GM12878 (cell line): ENCODE data around the gene FKBP15. TPM values are rescaled to one million over a fixed set of nuclear protein-coding genes. Genes with fewer than 3 reads are reported as not detected.

Experiments
- ATAC-seq: fragments of 200-7000 bp; cut with Tn5 transposase; 3 replicates; pipeline ENCODE4 v1.9.1; 2020; ENCODE audit warnings: mild to moderate bottlenecking, moderate library complexity
- BruUV-seq: library from RNA; stranded (reverse); fragments of 400-500 nt; replicated peaks from 2 replicates; lab custom pipeline; 2021; lab: Mats Ljungman, UMichigan
- CTCF ChIA-PET: fragments of 300-600 bp; sonication (Branson Sonifier 250); formaldehyde crosslinking; extraction: SDS; loops from one replicate; lab custom pipeline; 2021; ENCODE audit warnings: inconsistent platforms; lab: Yijun Ruan, JAX
- POLR2A ChIA-PET: fragments of 350-600 bp; formaldehyde crosslinking; extraction: SDS; loops from one replicate; lab custom pipeline; 2021; ENCODE audit warnings: inconsistent platforms; lab: Charles Lee
- RAD21 ChIA-PET: fragments of 300-600 bp; sonication (Branson Sonifier 250); formaldehyde crosslinking; loops from one replicate; lab custom pipeline; 2023; ENCODE audit warnings: antibody characterized with exemption; ENCODE audit not compliant: unreplicated experiment; lab: Charles Lee
- SMC1A ChIA-PET: fragments of 300-600 bp; sonication (Branson Sonifier 250); formaldehyde crosslinking; loops from one replicate; lab custom pipeline; 2023; ENCODE audit not compliant: unreplicated experiment, uncharacterized antibody; lab: Charles Lee
- DNase-seq: peaks from one replicate; pipeline ENCODE4 v3.0.0-alpha.2; 2011; ENCODE audit warnings: low read depth, low spot score
- FAIRE-seq: peaks from 3 replicates; lab custom pipeline; 2011; peaks lifted over from hg19 to GRCh38; lab: Jason Lieb, UNC
- H2AFZ ChIP-seq: 2 replicates; pipeline ENCODE4 v1.6.0; 2011; ENCODE audit warnings: low read depth, low read length, control low read depth; ENCODE audit not compliant: control insufficient read depth
- H3K27ac ChIP-seq: 2 replicates; pipeline ENCODE4 v1.5.1; 2011; ENCODE audit warnings: control low read depth; ENCODE audit not compliant: control insufficient read depth, insufficient read depth
- H3K27me3 ChIP-seq, 2 experiments: replicated peaks in 1 of 2; 2 replicates each; pipeline versions ENCODE4 v1.6.0 to v1.6.1; 2011; ENCODE audit warnings: low read length in 1 of 2; ENCODE audit not compliant: control insufficient read depth in 2 of 2, insufficient read depth in 2 of 2
- H3K36me3 ChIP-seq, 2 experiments: 2 replicates each; pipeline ENCODE4 v1.5.1; 2011; ENCODE audit warnings: low read length in 1 of 2; ENCODE audit not compliant: control insufficient read depth in 2 of 2, insufficient read depth in 2 of 2
- H3K4me1 ChIP-seq: 2 replicates; pipeline ENCODE4 v1.6.1; 2011; ENCODE audit warnings: mild to moderate bottlenecking, low read length, moderate library complexity, mixed read lengths; ENCODE audit not compliant: control insufficient read depth, insufficient read depth
- H3K4me2 ChIP-seq: 2 replicates; pipeline ENCODE4 v1.6.0; 2011; ENCODE audit warnings: control low read depth; ENCODE audit not compliant: control insufficient read depth, insufficient read depth
- H3K4me3 ChIP-seq: fragments of 200-600 bp; sonication (generic); 2 replicates; pipeline ENCODE4 v1.5.1; 2016
- H3K79me2 ChIP-seq: 2 replicates; pipeline ENCODE4 v1.6.0; 2011; ENCODE audit warnings: low read length; ENCODE audit not compliant: control insufficient read depth, insufficient read depth
- H3K9ac ChIP-seq: 2 replicates; pipeline ENCODE4 v1.8.0; 2011; ENCODE audit warnings: low read length, control low read depth, mixed read lengths; ENCODE audit not compliant: control insufficient read depth, insufficient read depth
- H3K9me3 ChIP-seq: replicated peaks from 3 replicates; pipeline ENCODE4 v1.5.1; 2011; ENCODE audit warnings: mild to moderate bottlenecking, low read length; ENCODE audit not compliant: control insufficient read depth, insufficient read depth
- H4K20me1 ChIP-seq: 2 replicates; pipeline ENCODE4 v1.6.0; 2011; ENCODE audit not compliant: control insufficient read depth, insufficient read depth
- BHLHE40 ChIP-seq, 2 experiments: fragments of 450-650 bp in 1 of 2; IDR thresholded peaks; 2 replicates each; pipeline ENCODE4 v1.6.1; 2011 to 2017; ENCODE audit warnings: low read depth in 2 of 2, borderline replicate concordance in 1 of 2, improper control_type of control experiment in 1 of 2, low read length in 1 of 2, mild to moderate bottlenecking in 1 of 2
- CBX3 ChIP-seq: fragments of 200-600 bp; sonication (generic); IDR thresholded peaks from 2 replicates; pipeline ENCODE4 v1.6.1; 2016; ENCODE audit warnings: low read depth, borderline replicate concordance
- CEBPB ChIP-seq, 2 experiments: fragments of 150-350 bp in 1 of 2; IDR thresholded peaks; 2 replicates each; pipeline ENCODE4 v1.6.1; 2012 to 2014; ENCODE audit warnings: low read depth in 2 of 2, low read length in 2 of 2, borderline replicate concordance in 1 of 2, inconsistent platforms in 1 of 2
- EP300 ChIP-seq, 2 experiments: fragments of 150-350 bp in 1 of 2; IDR thresholded peaks; 2 replicates each; pipeline ENCODE4 v1.6.1; 2011 to 2012; ENCODE audit warnings: low read depth in 2 of 2, low read length in 2 of 2, borderline replicate concordance in 1 of 2, improper control_type of control experiment in 1 of 2, inconsistent platforms in 1 of 2; ENCODE audit not compliant: control insufficient read depth in 1 of 2
- ESRRA ChIP-seq: IDR thresholded peaks from 2 replicates; pipeline ENCODE4 v1.6.1; 2012; ENCODE audit warnings: mild to moderate bottlenecking, low read length, improper control_type of control experiment
- GATAD2B ChIP-seq: fragments of 450-650 bp; conservative IDR thresholded peaks from 2 replicates; pipeline ENCODE4 v1.6.1; 2017; ENCODE audit warnings: low read depth, mild to moderate bottlenecking, moderate library complexity
- HDAC2 ChIP-seq: fragments of 200-600 bp; sonication (generic); IDR thresholded peaks from 2 replicates; pipeline ENCODE4 v1.6.1; 2017
- IRF4 ChIP-seq: IDR thresholded peaks from 2 replicates; pipeline ENCODE4 v1.6.1; 2011; ENCODE audit warnings: low read depth, low read length
- MTA2 ChIP-seq: fragments of 450-650 bp; IDR thresholded peaks from 2 replicates; pipeline ENCODE4 v1.6.1; 2016; ENCODE audit warnings: low read depth, mild to moderate bottlenecking, moderate library complexity
- NR2C1 ChIP-seq: fragments of 450-650 bp; IDR thresholded peaks from 2 replicates; pipeline ENCODE4 v1.6.1; 2017; ENCODE audit warnings: antibody characterized with exemption, mild to moderate bottlenecking, moderate library complexity
- PAX5 ChIP-seq: IDR thresholded peaks from 2 replicates; pipeline ENCODE4 v1.6.1; 2011; ENCODE audit warnings: low read depth, low read length, borderline replicate concordance
- RBBP5 ChIP-seq: fragments of 200-600 bp; sonication (generic); conservative IDR thresholded peaks from 2 replicates; pipeline ENCODE4 v1.6.1; 2016
- YY1 ChIP-seq: IDR thresholded peaks from 2 replicates; pipeline ENCODE4 v1.6.1; 2011; ENCODE audit warnings: low read depth, mild to moderate bottlenecking, low read length
- ZBED1 ChIP-seq: IDR thresholded peaks from 2 replicates; pipeline ENCODE4 v1.6.1; 2016; ENCODE audit warnings: borderline replicate concordance
- ZNF592 ChIP-seq: fragments of 450-650 bp; IDR thresholded peaks from 2 replicates; pipeline ENCODE4 v1.6.1; 2017; ENCODE audit warnings: mild to moderate bottlenecking, moderate library complexity
- ZZZ3 ChIP-seq: IDR thresholded peaks from 2 replicates; pipeline ENCODE4 v1.6.1; 2011; ENCODE audit warnings: low read depth; ENCODE audit not compliant: control insufficient read depth, insufficient read length
- WGBS: methylation state at CpG from one replicate; pipeline ENCODE4 v1.1.6; 2016; ENCODE audit warnings: low lambda C conversion rate; ENCODE audit not compliant: insufficient replicate concordance, insufficient coverage; ENCODE audit errors: missing lambda C conversion rate; 5-methylcytosine and 5-hydroxymethylcytosine counted together
- in situ Hi-C: fragments of 300-500 bp; cut with MboI; formaldehyde crosslinking; loops from 9 replicates; pipeline ENCODE4 v1.14.3; 2018; ENCODE audit warnings: mixed read lengths
- intact Hi-C: fragments of 100-400 bp; cut with micrococcal nuclease; formaldehyde crosslinking; loops from one replicate; pipeline ENCODE4 v1.14.2; 2022; ENCODE audit not compliant: unreplicated experiment
- polyA plus RNA-seq, 11 experiments: library from polyadenylated mRNA; depleted of rRNA in 4 of 11; unstranded in 6 of 11; stranded (reverse) in 5 of 11; fragments of >200 nt; fragmentation: Nextera tagmentation in 4 of 11; fragmentation: Illumina TruSeq in 1 of 11; extraction: Ambion mirVana in 4 of 11; extraction: Trizol in 1 of 11; gene quantifications; 1 replicate in 1 of 11; 2 replicates in 10 of 11; pipeline versions ENCODE4 v1.2.1 to v1.2.3, GENCODE V29; 2011 to 2016; ENCODE audit warnings: inconsistent platforms in 2 of 11, missing spikeins in 2 of 11, low read depth in 1 of 11
- total RNA-seq, 4 experiments: library from RNA; depleted of rRNA in 3 of 4; stranded (reverse); fragments of >200 nt in 3 of 4; fragmentation: Illumina TruSeq in 1 of 4; extraction: Trizol in 1 of 4; gene quantifications; 2 replicates each; pipeline versions ENCODE4 v1.2.1 to v1.2.3, GENCODE V29; 2013 to 2021
- TF ChIP-seq, protein P1 (sequence below): IDR thresholded peaks from 2 replicates; pipeline ENCODE4 v1.6.1; 2012; ENCODE audit warnings: low read length, inconsistent platforms

The FKBP15 gene
- total and polyA plus RNA-seq, 10 of the 15 experiments (the other 5 are each of a cell fraction or from before 2014, with no cell fraction given), result 5.0 to 53.4 (median 21.2) TPM

DNA sequence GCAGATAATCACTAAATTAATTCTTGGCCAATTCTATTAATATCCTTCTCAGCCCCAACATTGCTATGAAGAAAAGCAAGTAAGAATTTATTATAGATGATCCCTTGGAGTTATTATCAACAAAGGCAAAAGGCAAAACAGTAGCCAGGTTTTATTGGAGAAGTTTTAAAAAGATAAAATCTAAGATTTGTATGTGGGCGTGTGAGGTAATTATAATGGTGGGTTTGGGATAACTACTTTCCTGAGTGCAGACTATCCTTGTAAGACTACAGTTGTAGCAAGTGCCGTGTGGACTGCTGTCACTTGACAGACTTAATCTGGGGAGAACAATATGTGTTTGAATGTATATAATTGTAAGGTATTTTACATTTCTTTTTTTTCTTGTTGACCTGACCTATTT, 23.5 kb upstream of the FKBP15 start (continued):
- TF ChIP-seq ZNF592, result no peak
- no peak for TF ChIP-seq HDAC2
- no peak for TF ChIP-seq RBBP5
- TF ChIP-seq ZBED1, result no peak
- no peak for TF ChIP-seq EP300 (IDR thresholded peaks at IDR 0.05; ENCODE audit: borderline replicate concordance in 1 of 2, control insufficient read depth in 1 of 2, low read depth in 2 of 2, low read length in 2 of 2)
- no peak for TF ChIP-seq GATAD2B
- no peak for TF ChIP-seq CEBPB (IDR thresholded peaks at IDR 0.05; ENCODE audit: borderline replicate concordance in 1 of 2, low read depth in 2 of 2, low read length in 2 of 2)
- TF ChIP-seq, all 136 proteins: peak for 0

DNA sequence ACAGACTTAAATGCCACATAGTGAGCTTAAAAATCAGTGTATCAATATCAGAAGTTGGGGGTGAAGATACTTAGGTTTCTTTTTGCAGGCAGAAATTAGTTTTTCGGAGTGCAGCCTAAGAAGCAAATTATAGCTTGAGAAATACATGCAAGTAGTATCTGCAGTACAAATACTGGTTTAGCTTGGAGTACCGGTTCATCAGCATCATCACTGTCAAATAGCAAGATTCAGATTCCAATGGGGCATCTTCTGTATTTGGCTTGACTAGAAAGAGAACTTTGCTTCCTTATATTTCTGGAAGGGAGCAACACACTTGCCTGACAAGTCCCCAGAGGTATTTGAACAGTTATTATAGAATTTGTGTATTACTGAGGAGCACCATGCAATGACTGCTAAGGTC, 20.1 kb upstream of the FKBP15 start:
- Histone ChIP-seq H3K79me2 (no peaks in the 10 kb centered on the region; the same call in none of the 2 replicates), H3K9me3 (no peaks in the 10 kb centered on the region), H4K20me1 (no peaks in the 10 kb centered on the region), H2AFZ (no peak overlapping the region), H3K9ac (no peak overlapping the region), H3K36me3 (no peaks in the 10 kb centered on the region), H3K4me2 (no peak overlapping the region), H3K4me1 (peaks cover 6% of the 10 kb centered on the region; the same call in 1 of the 2 replicates), H3K27ac (no peak overlapping the region), H3K27me3 (no peaks in the 10 kb centered on the region), H3K4me3 (no peak overlapping the region)
- SMC1A ChIA-PET, result interaction anchor here (1.2 to 4.4 kb wide), 2 partner anchors 20 to 67 kb away, joined by 3 to 14 read pairs; partner anchors contain the start of genes FKBP15 and SLC31A1
- CTCF ChIA-PET, result no interaction called here
- 100% methylated on average over 2 of the region's 2 CpGs for WGBS
- in situ Hi-C loops (no loop called here), intact Hi-C loops (no loop called here)
- POLR2A ChIA-PET, result interaction anchor here (0.7 kb wide), 1 partner anchor 730 kb away, joined by 4 read pairs; no protein-coding TSS in a partner anchor
- DNase-seq (no peak), ATAC-seq (no peak), FAIRE-seq (no peak)
- RAD21 ChIA-PET, result no interaction called here
- no TSS peak for BruUV-seq
- TF ChIP-seq IRF4 (no peak), NR2C1 (no peak), MTA2 (no peak), CBX3 (no peak), BHLHE40 (IDR thresholded peaks at IDR 0.05; ENCODE audit: borderline replicate concordance in 1 of 2, low read depth in 2 of 2, low read length in 1 of 2) (no peak), YY1 (no peak), ESRRA (no peak), PAX5 (no peak), ZZZ3 (no peak)
- TF ChIP-seq, protein P1, sequence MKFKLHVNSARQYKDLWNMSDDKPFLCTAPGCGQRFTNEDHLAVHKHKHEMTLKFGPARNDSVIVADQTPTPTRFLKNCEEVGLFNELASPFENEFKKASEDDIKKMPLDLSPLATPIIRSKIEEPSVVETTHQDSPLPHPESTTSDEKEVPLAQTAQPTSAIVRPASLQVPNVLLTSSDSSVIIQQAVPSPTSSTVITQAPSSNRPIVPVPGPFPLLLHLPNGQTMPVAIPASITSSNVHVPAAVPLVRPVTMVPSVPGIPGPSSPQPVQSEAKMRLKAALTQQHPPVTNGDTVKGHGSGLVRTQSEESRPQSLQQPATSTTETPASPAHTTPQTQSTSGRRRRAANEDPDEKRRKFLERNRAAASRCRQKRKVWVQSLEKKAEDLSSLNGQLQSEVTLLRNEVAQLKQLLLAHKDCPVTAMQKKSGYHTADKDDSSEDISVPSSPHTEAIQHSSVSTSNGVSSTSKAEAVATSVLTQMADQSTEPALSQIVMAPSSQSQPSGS, result no peak
